K562 (cell line): ENCODE results near the gene IGF2BP3. TPM values are rescaled to one million over a fixed set of nuclear protein-coding genes. Genes with fewer than 3 reads are reported as not detected.

ENCODE experiments used
- ADNP ChIP-seq: fragments of 200-800 bp; sonication (Bioruptor generic); IDR thresholded peaks from 2 replicates; pipeline ENCODE4 v1.6.1; 2016; ENCODE audit warnings: missing genetic modification characterization, missing compliant biosample characterization
- CBFA2T3 ChIP-seq: fragments of 450-650 bp; IDR thresholded peaks from 2 replicates; pipeline ENCODE4 v1.6.1; 2017
- CXXC5 ChIP-seq: fragments of 250-450 bp; sonication (Bioruptor Pico); IDR thresholded peaks from 2 replicates; pipeline ENCODE4 v1.8.0; 2022; ENCODE audit warnings: inconsistent platforms, mild to moderate bottlenecking, moderate library complexity
- E2F3 ChIP-seq: fragments of 250-450 bp; sonication (Bioruptor Pico); IDR thresholded peaks from 2 replicates; pipeline ENCODE4 v1.4.0; 2020; ENCODE audit warnings: mild to moderate bottlenecking
- ELK1 ChIP-seq: sonication (generic); formaldehyde crosslinking; IDR thresholded peaks from 2 replicates; pipeline ENCODE4 v1.8.1; 2022; ENCODE audit warnings: missing genetic modification reagents
- FUS ChIP-seq: fragments of 200-400 bp; formaldehyde crosslinking; optimal IDR thresholded peaks from 2 replicates; pipeline ENCODE3; 2017; ENCODE audit warnings: low read depth, low read length
- JUNB ChIP-seq: fragments of 450-650 bp; formaldehyde crosslinking; conservative IDR thresholded peaks from 2 replicates; pipeline ENCODE4 v1.4.0; 2020; ENCODE audit warnings: mild to moderate bottlenecking
- MAFG ChIP-seq: fragments of 450-650 bp; conservative IDR thresholded peaks from 2 replicates; pipeline ENCODE4 v1.6.1; 2016; ENCODE audit warnings: missing genetic modification characterization, missing compliant biosample characterization
- MXI1 ChIP-seq: IDR thresholded peaks from 2 replicates; pipeline ENCODE4 v1.6.1; 2011; ENCODE audit warnings: low read depth, mild to moderate bottlenecking, improper control_type of control experiment, low read length
- NCOA4 ChIP-seq: fragments of 450-650 bp; IDR thresholded peaks from 2 replicates; pipeline ENCODE4 v1.6.1; 2018; ENCODE audit warnings: mild to moderate bottlenecking; ENCODE audit not compliant: partially characterized antibody
- NFE2 ChIP-seq: IDR thresholded peaks from 2 replicates; pipeline ENCODE4 v1.6.1; 2014; ENCODE audit warnings: antibody characterized with exemption, low read depth
- NR0B1 ChIP-seq: fragments of 450-650 bp; IDR thresholded peaks from one replicate; pipeline ENCODE4 v1.6.1; 2018; ENCODE audit warnings: mild to moderate bottlenecking, moderate library complexity; ENCODE audit not compliant: partially characterized antibody
- PATZ1 ChIP-seq: fragments of 250-450 bp; sonication (Bioruptor Pico); IDR thresholded peaks from 2 replicates; pipeline ENCODE4 v1.5.0; 2020; ENCODE audit warnings: mild to moderate bottlenecking, borderline replicate concordance
- PRPF4 ChIP-seq: fragments of 200-400 bp; formaldehyde crosslinking; IDR thresholded peaks from one replicate; pipeline ENCODE4 v1.6.1; 2017; ENCODE audit warnings: low read length, low read depth, mild to moderate bottlenecking; ENCODE audit not compliant: insufficient read depth, poor library complexity, severe bottlenecking
- SAFB ChIP-seq: fragments of 200-400 bp; formaldehyde crosslinking; IDR thresholded peaks from 2 replicates; pipeline ENCODE4 v1.6.1; 2017; ENCODE audit warnings: low read depth, low read length, borderline replicate concordance
- TAF1 ChIP-seq: IDR thresholded peaks from 2 replicates; pipeline ENCODE4 v1.6.1; 2011; ENCODE audit warnings: mild to moderate bottlenecking, low read length, moderate library complexity; ENCODE audit not compliant: insufficient read depth, control insufficient read depth, severe bottlenecking; ENCODE audit errors: extremely low read depth
- TCF7 ChIP-seq: sonication (generic); IDR thresholded peaks from 2 replicates; pipeline ENCODE4 v1.6.1; 2016; ENCODE audit warnings: antibody characterized with exemption, borderline replicate concordance
- XRCC4 ChIP-seq: IDR thresholded peaks from one replicate; pipeline ENCODE4 v1.6.1; 2011; ENCODE audit not compliant: insufficient read depth, insufficient read length; ENCODE audit errors: extremely low read depth
- ZBED1 ChIP-seq: IDR thresholded peaks from 2 replicates; pipeline ENCODE4 v1.6.1; 2014
- ZNF76 ChIP-seq: fragments of 250-450 bp; sonication (Bioruptor Pico); IDR thresholded peaks from 2 replicates; pipeline ENCODE4 v1.4.0; 2020; ENCODE audit warnings: mild to moderate bottlenecking, moderate library complexity, borderline replicate concordance
- polyA plus RNA-seq, 8 experiments: library from polyadenylated mRNA; depleted of rRNA in 4 of 8; stranded (reverse) in 5 of 8; unstranded in 3 of 8; fragments of >200 nt; fragmentation: Nextera tagmentation in 2 of 8; fragmentation: Illumina TruSeq in 1 of 8; extraction: Ambion mirVana in 2 of 8; extraction: Trizol in 1 of 8; gene quantifications; 2 replicates each; pipeline versions ENCODE4 v1.2.1 to v1.2.3, GENCODE V29; 2011 to 2014; ENCODE audit warnings: inconsistent platforms in 1 of 8, missing spikeins in 1 of 8
- total RNA-seq, 7 experiments: library from RNA; depleted of rRNA in 6 of 7; stranded (reverse); fragments of >200 nt in 6 of 7; fragmentation: Illumina TruSeq in 2 of 7; extraction: Trizol in 2 of 7; gene quantifications; 2 replicates each; pipeline versions ENCODE4 v1.2.1 to v1.2.3, GENCODE V29; 2011 to 2021; ENCODE audit warnings: low replicate concordance in 1 of 7
- TF ChIP-seq, protein P1 (sequence below), 2 experiments: fragments of 150-350 bp in 1 of 2; IDR thresholded peaks; 2 replicates each; pipeline ENCODE4 v1.6.1; 2012 to 2016; ENCODE audit warnings: low read depth in 2 of 2, low read length in 2 of 2, mild to moderate bottlenecking in 1 of 2, moderate library complexity in 1 of 2

The IGF2BP3 gene
- total and polyA plus RNA-seq, 9 of the 15 experiments (the other 6 are each of a cell fraction or from before 2014, with no cell fraction given), result 8.4 to 88.1 (median 61.2) TPM

- TF ChIP-seq PATZ1 (CRISPR knock-in tag), result no peak
- peak; percentile 52; the same call in 1 of the 2 replicates for TF ChIP-seq ZBED1
- peak; percentile 82 for TF ChIP-seq TAF1
- TF ChIP-seq E2F3, result no peak
- TF ChIP-seq SAFB, result no peak
- TF ChIP-seq CBFA2T3, result peak; percentile 76
- no peak for TF ChIP-seq JUNB (CRISPR knock-in tag)
- peak; percentile 95 for TF ChIP-seq CXXC5 (CRISPR knock-in tag)
- no peak for TF ChIP-seq NR0B1
- TF ChIP-seq, protein P1, sequence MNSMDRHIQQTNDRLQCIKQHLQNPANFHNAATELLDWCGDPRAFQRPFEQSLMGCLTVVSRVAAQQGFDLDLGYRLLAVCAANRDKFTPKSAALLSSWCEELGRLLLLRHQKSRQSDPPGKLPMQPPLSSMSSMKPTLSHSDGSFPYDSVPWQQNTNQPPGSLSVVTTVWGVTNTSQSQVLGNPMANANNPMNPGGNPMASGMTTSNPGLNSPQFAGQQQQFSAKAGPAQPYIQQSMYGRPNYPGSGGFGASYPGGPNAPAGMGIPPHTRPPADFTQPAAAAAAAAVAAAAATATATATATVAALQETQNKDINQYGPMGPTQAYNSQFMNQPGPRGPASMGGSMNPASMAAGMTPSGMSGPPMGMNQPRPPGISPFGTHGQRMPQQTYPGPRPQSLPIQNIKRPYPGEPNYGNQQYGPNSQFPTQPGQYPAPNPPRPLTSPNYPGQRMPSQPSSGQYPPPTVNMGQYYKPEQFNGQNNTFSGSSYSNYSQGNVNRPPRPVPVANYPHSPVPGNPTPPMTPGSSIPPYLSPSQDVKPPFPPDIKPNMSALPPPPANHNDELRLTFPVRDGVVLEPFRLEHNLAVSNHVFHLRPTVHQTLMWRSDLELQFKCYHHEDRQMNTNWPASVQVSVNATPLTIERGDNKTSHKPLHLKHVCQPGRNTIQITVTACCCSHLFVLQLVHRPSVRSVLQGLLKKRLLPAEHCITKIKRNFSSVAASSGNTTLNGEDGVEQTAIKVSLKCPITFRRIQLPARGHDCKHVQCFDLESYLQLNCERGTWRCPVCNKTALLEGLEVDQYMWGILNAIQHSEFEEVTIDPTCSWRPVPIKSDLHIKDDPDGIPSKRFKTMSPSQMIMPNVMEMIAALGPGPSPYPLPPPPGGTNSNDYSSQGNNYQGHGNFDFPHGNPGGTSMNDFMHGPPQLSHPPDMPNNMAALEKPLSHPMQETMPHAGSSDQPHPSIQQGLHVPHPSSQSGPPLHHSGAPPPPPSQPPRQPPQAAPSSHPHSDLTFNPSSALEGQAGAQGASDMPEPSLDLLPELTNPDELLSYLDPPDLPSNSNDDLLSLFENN (IDR thresholded peaks at IDR 0.05; ENCODE audit: low read depth in 2 of 2, low read length in 2 of 2), result no peak
- peak; percentile 29; the same call in 1 of the 2 replicates for TF ChIP-seq TCF7
- no peak for TF ChIP-seq XRCC4
- no peak for TF ChIP-seq PRPF4
- no peak for TF ChIP-seq ELK1 (CRISPR knock-in tag)
- TF ChIP-seq NCOA4, result no peak
- no peak for TF ChIP-seq FUS
- no peak for TF ChIP-seq ADNP (tag)
- TF ChIP-seq ZNF76 (CRISPR knock-in tag), result no peak
- TF ChIP-seq MXI1, result no peak
- no peak for TF ChIP-seq NFE2
- TF ChIP-seq MAFG (tag), result peak; percentile 26; the same call in 1 of the 2 replicates
Observed at GRCh38 chr7:23470330-23471105, at the start of gene IGF2BP3 (continued).
